ENCODE measurements around the gene OS9.
"Not testable (repeated sequence)": the region's sequence is repeated elsewhere in the genome, so short reads cannot be mapped to it uniquely, and the experiment has no call there.

OS9 gene

DNA sequence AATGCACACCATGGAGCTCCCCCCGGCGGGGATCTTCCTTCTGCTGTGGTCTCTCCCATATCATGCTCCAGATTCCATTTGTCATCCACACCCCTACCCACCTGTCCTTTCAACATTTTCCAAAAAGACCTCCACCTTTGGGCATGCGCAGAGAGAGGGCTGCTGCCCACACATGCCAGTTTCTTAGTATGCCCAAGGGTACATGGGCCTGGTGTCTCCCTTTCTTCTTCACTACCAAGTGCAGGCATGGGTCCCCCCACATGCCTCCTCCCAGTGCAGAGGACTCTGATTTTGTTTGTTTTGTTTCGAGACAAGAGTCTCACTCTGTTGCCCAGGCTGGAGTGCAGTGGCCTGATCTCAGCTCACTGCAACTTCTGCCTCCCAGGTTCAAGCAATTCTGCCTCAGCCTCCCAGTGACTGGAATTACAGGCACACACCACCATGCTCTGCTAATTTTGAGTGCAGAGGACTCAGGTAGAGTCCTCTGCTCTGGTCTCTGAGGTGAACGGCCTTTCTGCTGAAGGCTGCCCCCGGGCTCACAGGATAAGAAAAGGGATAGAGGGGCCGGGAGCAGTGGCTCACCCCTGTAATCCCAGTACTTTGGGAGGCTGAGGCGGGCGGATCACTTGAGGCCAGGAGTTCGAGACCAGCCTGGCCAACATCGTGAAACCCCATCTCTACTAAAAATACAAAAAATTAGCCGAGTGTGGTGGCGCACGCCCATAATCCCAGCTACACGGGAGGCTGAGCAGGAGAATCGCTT lies 28.1 kb downstream of the OS9 start:
- not testable (repeated sequence) for DNase-seq (ENCODE audit: low spot score)

DNA sequence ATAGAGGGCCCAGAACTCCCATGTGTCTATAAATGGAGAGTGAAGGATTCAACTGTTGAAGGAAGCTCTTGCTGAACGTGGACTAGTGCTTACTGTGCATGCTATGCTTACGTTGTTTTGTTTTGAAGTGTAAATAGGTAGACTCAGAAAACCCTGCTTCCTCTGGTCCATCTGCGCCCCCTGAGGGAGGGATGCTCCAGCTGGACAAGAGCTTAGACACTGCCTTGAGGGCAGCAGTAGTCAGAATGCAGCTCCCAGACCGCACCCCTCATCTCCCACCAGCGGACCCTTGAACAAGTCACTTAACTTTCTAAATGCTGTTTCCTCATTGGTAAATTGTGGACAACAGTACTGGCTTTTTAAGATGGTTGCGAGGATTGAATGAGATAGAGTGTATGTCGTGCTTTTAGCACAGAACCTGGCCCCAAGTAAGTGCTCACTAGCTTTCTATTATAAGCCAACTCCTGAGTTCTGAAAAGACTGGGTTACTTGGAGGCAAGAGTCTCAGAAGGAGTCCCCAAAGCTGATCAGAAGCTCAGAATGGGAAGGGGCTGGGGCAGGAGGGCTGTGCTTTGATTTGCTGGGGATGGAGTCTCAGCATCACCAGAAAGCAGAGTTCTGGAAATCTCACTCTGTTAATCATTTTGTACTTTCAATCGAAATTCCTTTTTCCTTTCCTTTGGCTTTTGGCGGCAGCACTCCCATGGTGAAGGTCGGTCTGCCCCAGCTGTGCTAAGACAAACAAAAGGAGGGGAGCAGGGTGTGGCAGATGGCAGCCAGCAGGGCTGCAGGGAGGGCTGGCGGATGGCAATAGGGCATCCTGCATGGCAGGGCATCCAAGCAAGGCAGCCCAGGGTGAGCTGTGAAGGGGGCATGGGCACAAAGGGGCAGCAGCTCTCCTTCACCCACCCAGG lies 29.0 kb downstream of the OS9 start:
- no peak for DNase-seq (ENCODE audit: low spot score)

DNA sequence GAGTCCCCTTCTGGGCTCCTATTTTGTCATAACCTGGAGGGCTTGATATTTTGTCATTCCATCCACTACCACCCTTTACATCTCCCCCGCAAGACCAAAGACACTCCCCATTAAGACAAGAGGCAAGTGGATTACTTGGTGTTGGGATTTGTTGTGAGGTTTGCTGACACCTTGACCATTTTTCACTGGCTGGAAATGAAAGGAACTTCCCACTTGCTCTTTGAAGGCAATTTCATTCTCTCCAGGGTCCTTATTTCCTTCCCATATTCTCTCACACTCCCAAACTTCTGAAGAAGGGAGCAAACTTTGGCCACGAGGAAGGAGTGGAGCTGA lies 29.7 kb downstream of the OS9 start:
- DNase-seq (ENCODE audit: low spot score), result no peak

DNA sequence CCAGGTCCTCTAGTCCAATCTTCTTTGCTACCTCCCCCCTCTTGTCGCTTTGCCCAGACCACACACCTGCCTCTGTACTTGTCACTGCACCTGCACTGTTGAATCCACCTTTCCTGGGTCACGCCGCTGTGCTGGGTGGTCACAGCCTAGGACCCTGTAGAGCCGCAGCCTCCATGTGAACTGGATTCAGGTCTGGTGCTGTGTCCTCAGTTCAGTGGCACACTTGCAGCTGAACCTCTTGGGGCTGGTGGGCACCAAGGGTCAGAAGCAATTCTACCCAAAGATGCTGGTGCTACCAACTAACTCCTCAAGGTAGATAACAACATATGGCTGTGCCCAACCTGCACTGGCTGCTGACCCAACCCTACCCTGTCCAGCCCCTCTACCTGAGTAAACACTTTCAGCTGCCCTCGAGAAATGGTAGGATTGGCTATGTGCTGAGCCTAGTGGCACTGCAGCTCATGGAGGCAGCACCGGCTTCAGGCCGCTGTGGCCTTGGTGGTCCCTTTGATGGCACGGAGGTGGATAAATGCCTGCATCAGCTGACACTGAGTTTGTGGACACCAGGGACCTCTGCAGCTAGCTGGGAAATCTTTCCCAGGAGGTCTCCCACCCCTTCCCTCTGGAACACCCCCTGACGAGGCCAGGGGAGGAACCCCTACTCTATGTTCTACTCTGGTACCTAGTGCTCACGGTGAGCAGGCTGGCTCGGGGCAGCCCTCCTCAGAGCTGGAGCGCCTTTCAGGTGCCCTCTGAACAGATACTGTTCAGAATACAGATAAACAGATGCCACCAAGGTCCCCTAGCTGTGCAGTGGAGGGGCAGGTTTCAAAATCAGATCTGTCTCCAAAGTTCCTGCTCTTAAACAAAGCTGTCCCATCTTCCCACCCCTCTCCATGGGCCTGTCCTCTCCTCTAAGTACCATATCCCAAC lies 30.3 kb downstream of the OS9 start:
- DNase-seq (ENCODE audit: low spot score), result no peak

DNA sequence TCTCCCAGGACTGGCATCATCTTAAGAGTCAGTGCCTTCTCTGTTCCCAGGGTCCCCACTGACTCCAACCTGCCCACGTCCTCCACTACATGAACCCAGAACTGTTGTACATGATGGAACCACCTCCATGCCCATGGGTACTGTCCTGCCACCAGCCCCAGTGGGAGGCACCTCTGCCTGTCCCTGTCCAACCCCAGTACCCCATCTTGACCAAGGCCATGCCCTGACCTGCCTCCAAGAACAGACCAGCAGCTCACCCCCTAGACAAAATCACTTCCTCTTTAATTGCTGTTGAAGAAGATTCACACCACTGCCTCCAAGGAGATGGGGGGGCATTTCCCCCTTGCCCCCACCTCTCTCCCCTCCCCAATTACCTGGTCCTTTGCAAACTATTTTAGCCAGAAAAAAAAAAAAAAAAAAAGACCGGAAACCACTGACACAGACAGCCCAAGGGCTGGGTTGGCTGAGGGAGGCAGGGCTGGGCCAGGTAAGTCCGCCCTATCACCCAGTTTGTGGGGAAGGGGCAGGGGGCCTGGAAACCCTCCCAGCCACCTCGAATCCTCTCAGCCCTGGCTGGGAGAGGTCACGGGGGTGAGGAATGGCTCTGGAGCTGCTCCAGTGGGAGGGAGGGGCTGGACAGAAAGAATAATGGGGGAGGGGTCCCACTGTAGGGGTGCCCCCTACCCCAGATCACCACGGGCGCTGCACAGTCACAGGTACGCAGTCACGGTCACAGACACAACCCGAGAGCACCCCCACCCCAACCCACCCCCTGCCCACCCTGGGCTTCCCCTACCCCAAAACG lies 31.2 kb downstream of the OS9 start:
- DNase-seq (ENCODE audit: low spot score), result no peak

DNA sequence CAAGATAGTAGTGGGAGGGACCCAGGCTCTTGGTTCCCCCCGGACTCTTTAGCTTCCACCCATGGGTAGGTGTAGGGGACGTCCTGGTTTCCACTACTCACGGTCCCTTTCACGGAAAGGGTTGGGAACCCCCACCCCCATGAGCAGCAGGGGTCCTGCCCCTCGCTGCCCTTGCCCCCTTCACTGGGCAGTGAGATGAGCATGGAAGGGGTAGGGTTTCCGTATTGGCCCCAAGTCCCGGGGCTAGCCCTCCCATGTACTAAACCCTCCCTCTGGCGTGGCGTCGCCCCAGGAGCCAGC lies 31.9 kb downstream of the OS9 start:
- DNase-seq (ENCODE audit: low spot score), result no peak

DNA sequence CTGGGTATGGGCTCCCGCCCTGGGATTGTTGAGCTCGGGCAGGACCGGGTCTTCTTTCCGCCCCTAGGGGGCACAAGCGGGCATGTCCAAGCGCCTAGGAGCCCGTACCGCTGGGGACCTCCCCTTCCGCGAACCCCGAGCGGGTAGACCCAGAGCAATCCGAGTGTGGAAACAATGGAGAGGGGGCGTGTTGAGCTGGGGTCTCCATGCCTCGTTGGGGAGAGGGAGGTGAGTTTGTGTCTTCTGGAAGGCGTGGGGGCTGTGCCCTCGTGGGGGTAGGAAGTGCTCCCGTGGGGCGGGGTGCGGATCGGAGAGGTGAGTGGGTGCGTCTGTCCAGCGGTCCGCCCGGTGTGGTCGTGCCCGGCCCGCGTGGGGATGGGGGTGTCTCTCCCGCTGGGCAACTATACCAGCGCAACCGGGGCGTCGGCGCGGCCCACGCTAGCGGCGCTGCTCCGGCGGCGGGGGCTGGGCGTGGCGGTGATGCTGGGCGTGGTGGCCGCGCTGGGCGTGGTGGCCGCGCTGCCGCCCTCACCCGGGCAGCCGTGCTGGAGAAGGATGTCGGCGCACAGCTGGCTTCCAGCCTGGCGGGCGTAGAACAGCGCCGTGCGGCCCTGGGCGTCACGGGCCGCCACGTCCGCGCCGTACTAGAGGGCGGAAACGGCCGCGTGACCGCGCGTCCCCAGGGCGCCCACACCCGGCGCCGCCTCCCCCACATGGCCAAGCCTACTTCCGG lies 32.4 kb downstream of the OS9 start:
- no peak for DNase-seq (ENCODE audit: low spot score)

DNA sequence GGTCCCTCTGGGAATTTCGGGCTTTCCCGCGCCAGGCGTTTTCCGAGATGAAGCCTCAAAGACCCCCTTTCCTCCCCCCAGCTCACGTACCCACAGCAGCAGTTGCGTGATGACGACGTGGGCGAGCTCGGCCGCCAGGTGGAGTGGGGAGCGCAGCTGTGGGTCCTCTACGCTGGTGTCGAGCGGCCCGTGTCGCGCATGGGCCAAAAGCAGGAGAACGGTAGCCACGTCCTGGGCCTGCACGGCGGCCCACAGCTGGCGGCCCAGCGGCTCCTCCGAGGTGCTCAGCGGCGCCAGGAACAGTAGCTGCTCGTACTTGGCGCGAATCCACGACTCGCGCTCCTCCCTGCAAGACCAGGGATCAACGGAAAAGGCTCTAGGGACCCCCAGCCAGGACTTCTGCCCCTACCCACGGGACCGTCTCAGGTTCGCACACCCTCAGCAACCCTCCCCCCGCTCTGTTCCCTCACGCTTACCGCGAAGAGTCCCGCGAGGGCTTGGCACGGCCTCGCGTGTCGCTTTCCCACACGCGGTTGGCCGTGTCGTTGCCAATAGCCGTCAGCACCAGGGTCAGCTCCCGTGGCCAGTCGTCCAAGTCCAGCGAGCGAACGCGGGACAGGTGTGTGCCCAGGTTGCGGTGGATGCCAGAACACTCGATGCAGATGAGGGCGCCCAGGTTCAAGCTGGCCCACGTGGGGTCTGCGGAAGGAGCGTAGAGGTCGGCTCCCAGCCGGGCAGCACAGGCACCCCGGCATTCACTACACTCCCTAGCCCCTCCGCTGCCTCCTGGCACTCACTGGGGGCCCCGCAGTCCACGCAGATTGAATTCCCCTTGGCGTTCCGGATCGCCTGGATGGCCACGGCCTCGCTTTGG lies 33.2 kb downstream of the OS9 start:
- DNase-seq (ENCODE audit: low spot score), result no peak

DNA sequence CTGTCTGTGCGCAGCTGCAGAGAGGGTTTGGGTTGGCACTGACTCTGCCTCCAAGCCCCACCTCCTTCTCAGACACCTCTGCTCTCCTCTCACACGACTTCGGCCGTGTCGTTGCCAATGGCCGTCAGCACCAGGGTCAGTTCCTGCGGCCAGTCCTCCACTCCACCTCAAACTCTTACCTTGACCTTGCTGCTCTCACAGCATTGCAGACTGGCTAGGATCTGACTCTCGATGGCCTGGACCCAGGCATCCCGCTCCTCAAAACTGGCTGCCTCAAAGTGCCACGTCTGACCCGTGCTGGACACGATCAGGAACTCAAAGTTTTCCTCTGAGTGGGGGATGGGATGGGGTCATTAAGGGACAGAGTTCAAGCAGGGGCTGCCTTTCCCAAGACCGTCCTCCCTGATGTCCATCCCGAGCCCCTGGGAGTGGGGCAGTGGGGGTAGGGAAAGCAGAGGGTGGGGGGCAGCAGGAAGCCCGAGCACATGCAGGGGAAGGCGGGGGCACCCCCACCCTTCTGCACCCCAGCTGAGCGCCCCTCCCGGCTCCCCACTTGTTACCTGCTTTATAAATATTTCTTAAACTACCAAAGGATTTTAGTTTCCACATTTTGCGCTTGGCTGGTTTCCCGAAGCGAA lies 33.9 kb downstream of the OS9 start:
- no peak for DNase-seq (ENCODE audit: low spot score)

DNA sequence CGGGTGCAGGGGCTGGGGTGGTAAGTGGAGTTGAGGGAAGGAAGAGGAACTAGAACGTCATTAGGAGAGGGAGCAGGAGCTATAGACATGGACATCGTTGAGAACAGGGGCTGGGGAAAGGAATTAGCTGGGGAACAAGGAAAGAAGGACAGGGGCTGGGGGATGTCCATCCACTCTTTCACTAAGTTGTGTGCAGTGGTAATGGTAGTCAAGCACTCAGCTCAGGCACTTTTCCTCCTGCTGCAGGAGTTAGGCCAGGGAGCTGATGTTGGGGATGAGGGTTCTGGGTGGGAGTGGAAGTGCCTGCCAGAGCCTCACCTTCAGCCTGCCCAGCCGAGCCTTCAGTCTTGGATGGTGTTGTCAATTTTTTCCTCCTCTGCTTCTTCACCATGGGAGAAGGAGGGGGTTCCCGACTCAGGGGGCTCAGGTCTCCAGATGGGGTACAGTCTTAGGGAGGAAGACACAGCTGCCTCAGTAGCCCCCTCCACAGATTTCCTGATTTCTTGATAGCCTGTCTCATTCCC lies 35.5 kb downstream of the OS9 start:
- DNase-seq (ENCODE audit: low spot score), result no peak

DNA sequence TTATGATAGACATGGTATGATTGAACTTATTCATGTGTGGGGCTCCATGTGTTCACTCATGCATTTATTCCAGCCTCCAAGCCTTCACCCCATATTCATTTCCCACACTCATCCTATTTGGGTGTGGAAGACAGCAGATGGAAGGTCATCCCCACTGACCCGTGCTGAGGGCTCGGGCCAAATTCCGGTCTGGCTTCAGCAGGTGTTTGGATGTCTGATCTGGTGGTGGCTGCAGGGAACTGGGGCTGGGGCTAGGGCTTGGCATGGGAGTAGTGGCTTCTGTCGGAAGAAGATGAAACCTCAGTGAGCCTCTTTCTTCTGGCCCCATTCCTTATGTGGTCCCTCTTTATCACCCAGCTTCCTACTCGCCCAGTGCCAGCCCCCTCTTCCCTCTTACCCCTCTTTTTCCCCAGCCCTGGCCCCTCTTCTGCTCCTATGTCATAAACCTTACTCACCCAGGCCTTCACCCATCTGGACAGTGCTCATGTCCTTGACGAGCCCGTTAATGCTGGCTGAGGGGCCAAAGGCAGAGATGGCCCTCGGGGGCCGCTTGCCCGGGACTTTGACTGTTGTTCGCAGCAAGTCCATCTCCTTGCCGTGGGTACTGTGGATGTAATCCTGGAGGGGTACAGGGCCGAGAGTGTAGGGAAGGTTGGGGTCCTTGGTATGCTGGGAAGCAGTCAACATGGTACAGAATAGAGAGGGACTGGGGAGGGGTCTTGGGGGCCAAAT lies 36.6 kb downstream of the OS9 start:
- no peak for DNase-seq (ENCODE audit: low spot score)

DNA sequence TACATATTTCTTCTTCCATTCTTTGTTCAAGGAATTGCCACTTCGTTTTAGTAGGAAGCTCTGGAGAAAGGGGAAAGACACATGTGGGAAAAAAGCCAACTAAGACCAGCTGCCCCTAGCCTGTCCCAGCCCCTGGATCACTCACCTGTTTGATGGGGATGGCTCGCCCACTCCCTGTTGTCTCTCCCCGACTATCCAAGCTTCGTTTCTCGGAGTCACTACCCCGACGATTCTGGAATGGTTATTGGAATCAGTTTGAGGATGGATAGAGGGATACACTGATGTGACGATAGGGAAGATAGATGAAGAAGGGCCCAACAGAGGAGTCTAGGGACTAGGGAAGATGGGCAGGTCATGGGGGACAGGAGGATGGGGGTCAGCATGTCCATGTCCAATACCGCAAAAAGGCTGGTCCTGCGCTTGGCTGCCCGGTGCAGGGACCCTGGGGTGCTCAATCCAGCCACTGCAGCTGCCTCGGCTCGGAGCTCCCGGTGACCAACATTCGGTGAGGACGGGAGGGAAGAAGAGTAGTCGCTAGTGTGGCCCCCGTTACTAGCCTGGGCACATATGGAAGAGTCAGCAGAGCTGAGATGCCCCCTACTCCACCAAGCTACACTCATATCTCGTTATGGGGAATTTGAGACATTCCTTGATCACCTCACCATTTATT lies 37.6 kb downstream of the OS9 start:
- DNase-seq (ENCODE audit: low spot score), result no peak

DNA sequence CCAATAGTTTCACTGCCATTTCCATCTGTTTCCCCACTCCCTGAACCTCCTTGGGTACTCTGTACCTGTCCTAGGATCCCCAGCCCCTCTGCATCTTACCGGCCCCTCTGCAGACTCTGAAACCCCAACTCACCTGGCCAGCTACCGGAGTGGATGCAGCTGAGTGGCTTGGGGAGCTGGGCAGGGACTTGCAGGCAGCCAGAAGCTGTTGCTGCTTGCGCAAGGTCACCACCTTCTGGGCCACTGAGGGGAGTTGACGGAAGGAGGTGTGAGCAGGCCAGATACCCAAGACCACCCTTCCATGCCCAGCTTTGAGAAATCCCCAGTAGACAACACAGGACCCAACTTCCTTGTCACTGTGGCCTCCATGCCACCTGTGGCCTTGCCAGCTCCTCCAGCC lies 38.3 kb downstream of the OS9 start:
- DNase-seq (ENCODE audit: low spot score), result no peak

DNA sequence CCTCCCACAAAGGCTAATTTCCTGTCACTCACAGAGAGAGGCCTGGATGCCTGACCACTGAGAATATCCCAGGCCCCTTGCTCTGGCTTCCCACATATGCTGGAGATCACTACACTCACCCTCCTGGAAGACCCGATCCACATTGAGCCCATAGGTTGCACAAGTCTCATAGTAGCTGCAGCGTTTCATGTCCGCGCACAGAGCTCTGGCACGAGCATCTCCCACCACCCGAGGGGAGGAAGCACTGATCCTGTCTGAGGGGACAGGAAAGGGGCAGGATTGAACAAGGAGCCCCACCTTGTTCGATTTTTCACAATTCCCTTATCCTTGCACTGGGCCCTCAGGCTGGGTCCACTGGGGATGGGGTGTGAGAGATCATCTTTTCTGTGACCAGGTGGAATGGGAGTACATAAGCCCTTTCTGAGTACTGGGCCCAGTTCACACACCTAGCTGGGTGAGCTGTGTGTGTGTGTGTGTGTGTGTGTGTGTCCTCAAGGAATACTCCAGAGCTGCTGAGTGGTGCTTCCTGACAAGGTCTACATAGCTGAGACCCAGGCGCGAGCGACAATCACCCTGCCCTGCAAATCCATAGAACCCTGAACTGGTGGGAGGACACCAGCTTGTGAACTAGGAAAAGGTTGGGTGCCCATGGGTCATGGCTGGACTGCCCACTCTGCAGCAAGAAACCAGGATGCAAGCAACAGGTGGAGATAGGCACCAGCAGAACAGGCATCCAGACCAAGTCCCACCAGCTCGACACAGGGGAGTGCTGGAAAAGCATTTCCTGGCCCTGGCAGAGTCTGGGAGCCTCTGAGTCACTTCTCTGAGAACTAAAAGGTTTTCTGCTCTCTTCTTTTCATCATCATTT lies 39.0 kb downstream of the OS9 start:
- no peak for DNase-seq (ENCODE audit: low spot score)

DNA sequence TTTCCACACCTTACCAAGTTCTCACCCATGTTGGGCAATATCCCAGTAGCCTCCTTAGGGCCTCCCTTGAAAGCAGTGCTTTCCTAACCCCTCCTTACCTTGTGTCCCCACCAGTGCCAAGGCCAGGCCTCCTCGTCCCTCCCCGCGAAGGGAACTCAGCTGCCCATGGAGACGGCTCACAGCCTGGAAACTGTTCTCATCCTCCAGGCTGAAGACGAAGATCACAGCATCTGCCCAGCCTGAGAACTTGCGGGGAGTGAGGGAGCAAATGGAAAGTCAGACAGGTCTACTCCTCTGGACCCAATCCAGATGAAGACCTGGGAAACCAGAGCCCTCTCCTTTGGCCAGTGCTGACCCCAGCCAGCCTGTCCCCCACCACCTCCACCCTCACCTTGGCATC lies 40.0 kb downstream of the OS9 start:
- DNase-seq (ENCODE audit: low spot score), result no peak

DNA sequence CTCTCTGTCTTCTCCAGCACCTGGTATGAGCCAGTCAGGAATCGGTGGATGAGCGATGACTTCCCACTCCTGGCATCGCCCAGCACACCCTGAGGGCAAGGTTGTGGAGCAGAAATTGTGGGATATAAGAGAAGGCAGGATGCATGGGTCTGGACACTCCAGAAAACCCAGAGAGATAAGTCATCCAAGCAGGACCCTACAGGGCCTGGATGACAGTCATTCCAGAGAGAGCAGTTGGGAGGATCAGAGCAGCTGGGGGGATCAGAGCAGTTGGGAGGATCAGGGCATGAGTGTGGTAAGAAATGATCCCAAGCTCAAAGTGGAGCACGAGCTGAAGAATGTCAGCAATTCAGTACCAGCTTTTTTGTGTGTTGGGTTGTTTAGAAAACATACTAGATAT lies 40.7 kb downstream of the OS9 start:
- DNase-seq (ENCODE audit: low spot score), result no peak

Data from SK-N-DZ (cell line).